Natural killer cell treated with Interleukin-12 subunit alpha and Interleukin-12 subunit beta and Interleukin-15 and Interleukin-18, amount 100 ng/mL, for 72 hours (primary cell): ENCODE data around the gene IL5RA. TPM values are rescaled to one million over a fixed set of nuclear protein-coding genes. Genes with fewer than 3 reads are reported as not detected.

ENCODE experiments used
- ATAC-seq, 2 donors: fragments of 150-1000 bp; cut with Tn5 transposase in 1 of 2; sonication (Bioruptor Pico), chemical (Tn5 transposase) in 1 of 2; 2 replicates each; pipeline ENCODE4 v1.10.0; 2021
- DNase-seq: peaks from one replicate; pipeline ENCODE4 v3.0.0; 2022; ENCODE audit warnings: low spot score
- H3K27ac Mint-ChIP-seq, 2 donors: 1 replicate in 1 of 2; 2 replicates in 1 of 2; pipeline ENCODE4 v1.8.0; 2022; ENCODE audit warnings: mixed read lengths in 2 of 2, mild to moderate bottlenecking in 1 of 2, moderate library complexity in 1 of 2
- H3K27me3 Mint-ChIP-seq, 2 donors: 1 replicate in 1 of 2; 2 replicates in 1 of 2; pipeline ENCODE4 v1.8.0; 2022; ENCODE audit warnings: mixed read lengths in 2 of 2
- H3K36me3 Mint-ChIP-seq: one replicate; pipeline ENCODE4 v1.8.0; 2022; ENCODE audit warnings: mixed read lengths
- H3K4me1 Mint-ChIP-seq, 2 donors: 1 replicate in 1 of 2; 2 replicates in 1 of 2; pipeline ENCODE4 v1.8.0; 2022; ENCODE audit warnings: low read depth in 2 of 2, mixed read lengths in 2 of 2, mild to moderate bottlenecking in 1 of 2
- H3K4me3 Mint-ChIP-seq: one replicate; pipeline ENCODE4 v1.8.0; 2022; ENCODE audit warnings: mixed read lengths
- H3K9me3 Mint-ChIP-seq: 2 replicates; pipeline ENCODE4 v1.8.0; 2022; ENCODE audit warnings: mixed read lengths
- total RNA-seq, 2 donors: library from RNA; stranded (reverse); gene quantifications; one replicate each; pipeline ENCODE4 v1.2.3, GENCODE V29; 2022

The IL5RA gene
- total RNA-seq, 2 donors from 2014 or later, result 5.0 TPM; not detected in 1

GRCh38 chr3:3101660-3102458, 8.3 kb downstream of the IL5RA start:
- Mint-ChIP-seq H3K27ac (no peak overlapping the region), H3K4me1 (peaks cover 0 to 11% of the 10 kb centered on the region in 2 donors), H3K27me3 (peaks cover 12% of the 10 kb centered on the region in 2 donors), H3K4me3 (no peak overlapping the region), H3K36me3 (peaks cover 4% of the 10 kb centered on the region), H3K9me3 (no peaks in the 10 kb centered on the region)
- ATAC-seq (no peak), DNase-seq (no peak)

DNA sequence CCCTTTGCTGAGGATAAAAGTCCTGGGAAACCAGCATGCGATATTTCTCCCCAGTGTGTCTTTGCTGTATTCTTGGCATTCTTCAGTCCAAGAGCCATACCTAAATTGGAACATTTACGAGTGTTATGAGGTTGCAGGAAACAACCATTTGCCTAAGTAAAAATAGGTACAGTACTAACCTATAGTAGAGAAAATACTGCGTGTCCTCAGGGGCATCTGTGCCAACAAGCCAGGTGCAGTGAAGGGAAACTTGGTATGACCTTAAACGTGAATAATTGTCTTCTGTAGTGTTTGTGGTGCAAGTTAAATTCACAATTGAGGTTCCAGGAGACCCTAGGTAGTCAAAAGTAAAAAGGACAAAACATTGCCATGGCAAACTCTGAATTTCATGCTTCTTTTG, 12.2 kb downstream of the IL5RA start:
- peaks cover 0 to 14% of the 10 kb centered on the region in 2 donors for H3K27me3 Mint-ChIP-seq
- no peak overlapping the region for H3K4me3 Mint-ChIP-seq
- H3K9me3 Mint-ChIP-seq, result no peaks in the 10 kb centered on the region
- DNase-seq, result no peak
- ATAC-seq, result no peak
- no peaks in the 10 kb centered on the region for H3K36me3 Mint-ChIP-seq
- no peaks in the 10 kb centered on the region for H3K4me1 Mint-ChIP-seq
- no peak overlapping the region for H3K27ac Mint-ChIP-seq

- H3K36me3 Mint-ChIP-seq, result no peaks in the 10 kb centered on the region
- H3K27ac Mint-ChIP-seq, result no peak overlapping the region
- DNase-seq (no peak), ATAC-seq (no peak)
- peaks cover 0 to 16% of the 10 kb centered on the region in 2 donors for H3K27me3 Mint-ChIP-seq
- no peaks in the 10 kb centered on the region for H3K9me3 Mint-ChIP-seq
- H3K4me3 Mint-ChIP-seq, result no peak overlapping the region
- peaks cover 0 to 2% of the 10 kb centered on the region in 2 donors for H3K4me1 Mint-ChIP-seq
Measured at GRCh38 chr3:3089017-3089416, 21.2 kb downstream of the IL5RA start.

DNA sequence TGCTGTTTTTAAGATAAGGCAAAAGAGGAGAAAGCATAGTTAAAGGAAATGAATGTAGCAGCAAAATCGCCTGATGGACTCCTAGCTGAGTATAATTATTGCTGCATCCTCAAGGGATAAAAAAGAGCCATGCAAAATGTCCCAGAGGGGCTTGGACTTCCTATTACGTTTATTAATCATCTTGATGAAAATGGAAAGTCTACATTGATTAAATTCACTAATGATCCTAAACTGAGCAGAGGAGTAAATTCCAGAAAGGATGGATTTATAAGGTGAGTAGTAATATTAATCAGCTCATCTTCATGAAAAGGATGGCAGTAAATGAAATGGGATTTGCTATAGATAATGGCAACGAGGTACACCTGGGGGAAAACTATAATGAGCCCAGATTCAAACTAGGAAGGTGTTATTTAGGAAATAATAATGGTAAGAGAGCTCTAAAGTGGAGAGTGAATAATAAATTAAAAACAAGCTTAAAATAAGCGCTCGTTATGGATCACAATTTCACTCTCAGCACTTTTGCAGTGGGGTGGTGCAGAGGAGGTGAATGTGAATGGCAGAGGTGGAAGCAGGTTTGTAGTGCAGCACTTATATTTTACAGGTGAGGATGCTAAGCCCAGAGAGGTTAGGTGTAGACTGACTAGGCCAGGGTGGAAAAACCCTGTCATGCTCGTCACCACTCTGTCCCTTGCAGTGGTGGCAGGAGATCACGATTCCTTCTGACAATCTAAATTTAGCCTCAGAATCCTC, 22.3 kb downstream of the IL5RA start:
- Mint-ChIP-seq H3K27me3 (peaks cover 0 to 18% of the 10 kb centered on the region in 2 donors), H3K9me3 (no peaks in the 10 kb centered on the region), H3K27ac (no peak overlapping the region), H3K4me3 (no peak overlapping the region), H3K36me3 (no peaks in the 10 kb centered on the region), H3K4me1 (peaks cover 0 to 2% of the 10 kb centered on the region in 2 donors)
- no peak for DNase-seq
- ATAC-seq, result no peak

- Mint-ChIP-seq H3K36me3 (no peaks in the 10 kb centered on the region), H3K9me3 (no peaks in the 10 kb centered on the region)
Measured at GRCh38 chr3:3087279-3087678, 22.9 kb downstream of the IL5RA start.

DNA sequence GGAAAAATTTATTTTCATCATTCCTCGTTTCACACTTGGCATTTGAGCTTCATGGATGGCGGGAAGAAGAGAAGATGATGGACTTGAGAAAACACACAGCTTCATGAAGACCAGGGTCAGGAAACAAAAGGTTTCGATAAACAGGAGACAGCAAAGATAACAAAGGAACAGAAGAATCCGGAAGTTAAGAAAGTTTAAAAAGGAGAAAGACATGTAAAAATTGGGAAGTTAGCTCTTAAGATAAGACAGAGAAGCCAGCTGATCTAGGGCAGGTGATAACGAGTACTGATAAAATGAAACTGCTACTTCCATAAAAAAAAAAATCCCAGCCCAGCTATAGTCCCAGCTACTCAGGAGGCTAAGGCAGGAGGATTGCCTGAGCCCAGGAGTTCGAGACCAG, 23.9 kb downstream of the IL5RA start:
- ATAC-seq (no peak), DNase-seq (no peak)
- Mint-ChIP-seq H3K27me3 (peaks cover 0 to 17% of the 10 kb centered on the region in 2 donors), H3K9me3 (no peaks in the 10 kb centered on the region), H3K27ac (peak overlapping the region in 1 of 2 donors; percentile 24), H3K4me1 (peaks cover 0 to 2% of the 10 kb centered on the region in 2 donors), H3K36me3 (no peaks in the 10 kb centered on the region), H3K4me3 (no peak overlapping the region)

More at GRCh38 chr3:3087279-3087678, 22.9 kb downstream of the IL5RA start:
- H3K4me1 Mint-ChIP-seq, result peaks cover 0 to 2% of the 10 kb centered on the region in 2 donors
- H3K4me3 Mint-ChIP-seq, result no peak overlapping the region
- DNase-seq, result no peak
- no peak overlapping the region for H3K27ac Mint-ChIP-seq
- peaks cover 0 to 17% of the 10 kb centered on the region in 2 donors for H3K27me3 Mint-ChIP-seq
- no peak for ATAC-seq

- Mint-ChIP-seq H3K36me3 (no peaks in the 10 kb centered on the region), H3K27me3 (peaks cover 0 to 13% of the 10 kb centered on the region in 2 donors), H3K4me1 (peaks cover 0 to 2% of the 10 kb centered on the region in 2 donors), H3K27ac (peak overlapping the region in 1 of 2 donors; percentile 24), H3K9me3 (no peaks in the 10 kb centered on the region), H3K4me3 (no peak overlapping the region)
- no peak for ATAC-seq
- DNase-seq, result no peak
Measured at GRCh38 chr3:3085782-3086181, 24.4 kb downstream of the IL5RA start.

DNA sequence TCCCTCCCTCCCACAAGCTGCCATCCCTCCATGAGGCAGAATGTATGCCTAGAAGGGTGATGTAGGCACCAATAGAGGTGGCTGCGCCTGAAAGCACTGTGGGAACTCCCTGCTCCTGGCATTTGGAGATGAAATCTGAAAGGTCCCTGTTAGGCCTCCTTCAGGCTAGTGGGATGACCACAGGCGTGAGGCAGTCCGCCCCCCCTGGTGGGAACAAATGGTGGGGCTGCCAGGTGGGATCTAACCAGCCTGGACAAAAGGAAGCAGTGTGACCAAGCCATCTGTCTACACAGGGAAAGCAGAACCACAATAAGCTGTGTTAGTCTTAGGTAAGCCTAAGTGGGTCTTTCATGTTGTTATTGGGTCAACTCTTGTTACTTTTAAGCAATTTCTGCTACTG, 25.3 kb downstream of the IL5RA start:
- Mint-ChIP-seq H3K4me3 (no peak overlapping the region), H3K36me3 (no peaks in the 10 kb centered on the region), H3K9me3 (no peaks in the 10 kb centered on the region), H3K27ac (no peak overlapping the region), H3K4me1 (peaks cover 0 to 2% of the 10 kb centered on the region in 2 donors), H3K27me3 (peaks cover 0 to 12% of the 10 kb centered on the region in 2 donors)
- no peak for ATAC-seq
- no peak for DNase-seq

- no peak overlapping the region for H3K27ac Mint-ChIP-seq
- DNase-seq, result no peak
- no peak overlapping the region for H3K4me3 Mint-ChIP-seq
- no peaks in the 10 kb centered on the region for H3K9me3 Mint-ChIP-seq
- no peak for ATAC-seq
- peaks cover 0 to 2% of the 10 kb centered on the region in 2 donors for H3K4me1 Mint-ChIP-seq
- no peaks in the 10 kb centered on the region for H3K36me3 Mint-ChIP-seq
- peaks cover 0 to 12% of the 10 kb centered on the region in 2 donors for H3K27me3 Mint-ChIP-seq
Measured at GRCh38 chr3:3082234-3082924, 27.8 kb downstream of the IL5RA start.

- Mint-ChIP-seq H3K36me3 (no peaks in the 10 kb centered on the region), H3K27me3 (peaks cover 0 to 10% of the 10 kb centered on the region in 2 donors), H3K27ac (no peak overlapping the region), H3K4me3 (no peak overlapping the region), H3K9me3 (no peaks in the 10 kb centered on the region), H3K4me1 (peaks cover 0 to 2% of the 10 kb centered on the region in 2 donors)
- DNase-seq (no peak), ATAC-seq (no peak)
Measured at GRCh38 chr3:3081381-3082233, 28.6 kb downstream of the IL5RA start.

GRCh38 chr3:3080309-3080708, 29.9 kb downstream of the IL5RA start:
- H3K4me3 Mint-ChIP-seq, result no peak overlapping the region
- H3K27ac Mint-ChIP-seq, result no peak overlapping the region
- no peaks in the 10 kb centered on the region for H3K9me3 Mint-ChIP-seq
- H3K27me3 Mint-ChIP-seq, result peaks cover 0 to 9% of the 10 kb centered on the region in 2 donors
- DNase-seq, result no peak
- no peaks in the 10 kb centered on the region for H3K36me3 Mint-ChIP-seq
- H3K4me1 Mint-ChIP-seq, result no peaks in the 10 kb centered on the region
- ATAC-seq, result no peak

DNA sequence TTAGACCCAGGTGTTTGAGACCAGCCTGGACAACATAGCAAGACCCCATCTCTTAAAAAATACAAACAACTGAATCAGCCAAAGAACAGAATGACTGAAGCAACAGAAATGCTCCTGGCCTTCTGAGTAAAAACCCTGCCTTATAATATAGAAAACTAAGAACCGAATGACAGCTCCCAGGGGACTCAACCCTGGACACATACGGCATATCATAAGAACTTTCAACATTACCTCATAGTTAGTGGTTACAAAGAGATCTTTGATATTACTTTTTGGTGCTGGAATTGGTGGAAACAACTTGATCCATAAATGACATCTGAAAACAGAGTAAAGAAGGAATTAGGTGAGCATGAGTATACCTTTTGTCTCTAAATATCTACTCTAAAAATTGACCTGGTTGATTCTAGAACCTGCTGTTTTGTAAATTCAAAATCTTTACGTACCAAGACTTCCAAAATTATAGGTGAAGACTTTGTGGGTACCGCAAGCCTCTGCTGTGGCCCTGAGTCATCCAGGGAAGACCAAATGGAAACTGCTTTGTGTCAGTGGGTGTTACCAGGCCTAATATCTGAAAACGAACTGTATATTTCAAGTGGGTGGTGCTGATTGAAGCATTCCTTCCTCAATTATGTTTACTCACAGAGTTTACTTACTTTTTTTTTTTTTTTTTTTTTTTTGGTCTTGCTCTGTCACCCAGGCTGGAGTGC, 35.5 kb downstream of the IL5RA start:
- peaks cover 0 to 3% of the 10 kb centered on the region in 2 donors for H3K27me3 Mint-ChIP-seq

More for the DNA sequence above, 35.5 kb downstream of the IL5RA start:
- Mint-ChIP-seq H3K4me3 (no peak overlapping the region), H3K9me3 (no peaks in the 10 kb centered on the region), H3K4me1 (no peaks in the 10 kb centered on the region), H3K27ac (no peak overlapping the region), H3K36me3 (no peaks in the 10 kb centered on the region)
- ATAC-seq, result no peak
- no peak for DNase-seq
